HL-60 (cell line): ENCODE results near the gene TPO.

Experiments used
- DNase-seq, 2 experiments: peaks; one replicate each; pipeline ENCODE4 v3.0.0-alpha.2; 2010 to 2020; ENCODE audit warnings: low read depth in 1 of 2, low spot score in 1 of 2
- H3K27ac ChIP-seq: fragments of 250-450 bp; sonication (Bioruptor Pico); replicated peaks from 2 replicates; pipeline ENCODE4 v1.5.1; 2020; ENCODE audit warnings: mild to moderate bottlenecking, moderate library complexity
- H3K27me3 ChIP-seq: fragments of 250-450 bp; sonication (Bioruptor Pico); 2 replicates; pipeline ENCODE4 v1.5.1; 2021; ENCODE audit warnings: mild to moderate bottlenecking, moderate library complexity; ENCODE audit not compliant: insufficient read depth, poor library complexity, severe bottlenecking
- H3K4me3 ChIP-seq: replicated peaks from 2 replicates; pipeline ENCODE4 v1.5.1; 2011; ENCODE audit warnings: mild to moderate bottlenecking, control low read depth, low read length; ENCODE audit not compliant: insufficient read depth
- CTCF ChIP-seq: IDR thresholded peaks from one replicate; pipeline ENCODE4 v1.5.1; 2011; ENCODE audit warnings: low read length, control low read depth, inconsistent platforms; ENCODE audit not compliant: insufficient read depth
- GABPA ChIP-seq: IDR thresholded peaks from 2 replicates; pipeline ENCODE4 v1.6.1; 2012; ENCODE audit warnings: low read depth
- POLR2AphosphoS5 ChIP-seq: IDR thresholded peaks from 2 replicates; pipeline ENCODE4 v1.6.1; 2012; ENCODE audit warnings: low read depth
- REST ChIP-seq: IDR thresholded peaks from 2 replicates; pipeline ENCODE4 v1.6.1; 2012; ENCODE audit warnings: low read depth; ENCODE audit not compliant: insufficient replicate concordance
- SPI1 ChIP-seq: IDR thresholded peaks from 2 replicates; pipeline ENCODE4 v1.6.1; 2012; ENCODE audit warnings: low read depth, mild to moderate bottlenecking, borderline replicate concordance

Gene TPO

DNA sequence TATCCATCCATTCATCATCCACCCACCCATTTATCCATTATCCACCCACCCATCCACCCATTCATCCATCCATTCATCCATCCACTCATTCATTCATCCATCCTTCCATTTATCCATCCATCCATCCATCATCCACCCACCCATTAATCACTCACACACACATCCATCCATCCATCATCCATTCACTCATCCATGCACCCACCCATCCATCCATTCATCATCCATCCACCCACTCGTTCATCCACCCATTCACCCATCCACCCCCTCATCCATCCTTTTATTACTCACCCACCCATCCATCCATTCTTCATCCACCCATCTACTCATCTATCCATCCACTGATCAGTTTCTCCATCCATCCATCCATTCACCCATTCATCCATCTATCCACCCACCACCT is 8.1 kb upstream of the TPO start:
- Histone ChIP-seq H3K4me3 (no peak overlapping the region), H3K27me3 (no peaks in the 10 kb centered on the region), H3K27ac (no peak overlapping the region)
- DNase-seq = no peak
- TF ChIP-seq POLR2AphosphoS5 (no peak), CTCF (no peak), GABPA (no peak), REST (no peak), SPI1 (no peak)

GRCh38 chr2:1405967-1406366 is 7.3 kb upstream of the TPO start:
- DNase-seq = no peak
- no peak overlapping the region for H3K4me3 ChIP-seq
- TF ChIP-seq SPI1 (no peak), CTCF (no peak), GABPA (no peak), REST (no peak), POLR2AphosphoS5 (no peak)
- H3K27ac ChIP-seq = no peak overlapping the region
- no peaks in the 10 kb centered on the region for H3K27me3 ChIP-seq

- Histone ChIP-seq H3K4me3 (no peak overlapping the region), H3K27me3 (no peaks in the 10 kb centered on the region), H3K27ac (no peak overlapping the region)
- no peak for DNase-seq
- TF ChIP-seq REST (no peak), POLR2AphosphoS5 (no peak), CTCF (no peak), SPI1 (no peak), GABPA (no peak)
These were observed 6.8 kb upstream of the TPO start for GRCh38 chr2:1406434-1406833.
